C4-2B (cell line): ENCODE results near the gene COL19A1.

ENCODE experiments used
- CTCF ChIP-seq: fragments of 450-650 bp; conservative IDR thresholded peaks from 2 replicates; pipeline ENCODE4 v1.5.1; 2017; ENCODE audit warnings: mild to moderate bottlenecking
- ZFX ChIP-seq: fragments of 450-650 bp; IDR thresholded peaks from 2 replicates; pipeline ENCODE4 v1.6.1; 2017

- TF ChIP-seq CTCF (no peak), ZFX (no peak)
Measured at GRCh38 chr6:70131528-70131927, 265.2 kb downstream of the COL19A1 start.
